Ovary (tissue), 3 donors: Measurements from ENCODE around the gene DPH6.

Experiments
- CTCF ChIP-seq, 3 donors: fragments of 450-650 bp in 2 of 3; fragments of 200-600 bp in 1 of 3; IDR thresholded peaks; one replicate each; pipeline versions ENCODE4 v1.5.1 to v1.8.0; 2016 to 2022; ENCODE audit warnings: antibody characterized with exemption in 3 of 3, mild to moderate bottlenecking in 1 of 3
- POLR2A ChIP-seq: fragments of 450-650 bp; IDR thresholded peaks from one replicate; pipeline ENCODE4 v1.6.1; 2017; ENCODE audit warnings: antibody characterized with exemption, mild to moderate bottlenecking, moderate library complexity
- donor health status: DM: no; HTN: no; CAD: no.

GRCh38 chr15:35444557-35445204 lies 101.3 kb downstream of the DPH6 start:
- peak in 2 of 3 donors; percentile 17 to 19 for TF ChIP-seq CTCF (IDR thresholded peaks at IDR 0.05)
- TF ChIP-seq POLR2A: no peak
